Measurements from ENCODE around the gene KLKB1.
A peak's percentile ranks its signal among the peaks of the same experiment; 100 is the strongest.
"Not testable (repeated sequence)": the region's sequence is repeated elsewhere in the genome, so short reads cannot be mapped to it uniquely, and the experiment has no call there.

Gene KLKB1

GRCh38 chr4:186226521-186227189, 652 bp upstream of the KLKB1 start:
- no peak for DNase-seq (ENCODE audit: low spot score)

DNA sequence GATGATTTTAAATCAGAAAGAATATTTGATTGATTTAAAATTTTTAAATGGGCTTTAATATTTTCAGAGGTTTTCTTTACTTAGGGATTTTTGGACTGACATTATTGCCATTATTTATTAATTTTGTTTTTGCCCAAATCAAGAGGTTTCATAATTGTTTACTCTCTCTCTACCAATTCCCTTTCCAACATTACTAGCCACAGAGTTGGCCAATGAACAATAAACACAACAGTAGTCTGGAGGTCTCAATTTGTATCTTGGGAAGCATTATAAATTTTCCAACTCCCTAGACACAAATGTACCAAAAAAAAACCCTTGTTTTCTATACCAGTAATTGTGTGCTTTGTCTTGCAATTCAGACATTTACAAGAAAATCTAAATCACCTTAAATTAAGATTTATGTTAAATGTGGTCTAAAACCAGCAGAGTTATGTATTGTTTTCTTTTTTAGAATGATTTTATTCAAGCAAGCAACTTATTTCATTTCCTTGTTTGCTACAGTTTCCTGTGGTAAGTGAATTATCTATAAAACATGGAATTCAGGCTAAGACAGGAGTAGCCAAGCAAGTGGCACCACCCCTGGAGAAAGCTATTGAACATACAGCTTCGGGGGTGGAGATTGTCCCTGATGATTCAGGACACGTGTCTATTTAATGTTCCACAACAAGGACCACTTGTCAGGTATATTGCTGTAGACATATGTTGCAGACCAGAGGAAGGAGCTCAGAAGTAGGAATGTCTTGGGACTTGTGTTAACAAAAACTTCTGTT, 622 bp downstream of the KLKB1 start:
- no peak for DNase-seq (ENCODE audit: low spot score)

DNA sequence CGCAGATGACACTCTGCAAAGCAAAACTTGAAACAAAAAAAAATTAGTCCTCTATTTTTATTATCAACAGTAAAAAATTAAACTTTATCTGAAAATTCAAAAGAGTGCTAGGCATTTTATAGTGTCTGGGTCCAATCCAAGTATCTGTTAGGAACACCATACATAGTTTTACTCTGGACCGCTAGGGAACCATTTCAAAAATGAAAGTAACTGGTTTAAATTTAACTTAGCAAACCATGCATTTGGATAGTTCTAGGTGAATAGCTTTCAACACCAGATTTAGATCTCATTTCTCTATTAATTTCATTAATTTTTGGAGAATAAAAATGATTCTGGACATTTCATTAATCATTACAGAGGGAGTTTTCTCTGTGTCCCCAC, 1.2 kb downstream of the KLKB1 start:
- no peak for DNase-seq (ENCODE audit: low spot score)

- DNase-seq (ENCODE audit: low spot score): no peak
Measured at GRCh38 chr4:186234367-186234766, 7.1 kb downstream of the KLKB1 start.

DNA sequence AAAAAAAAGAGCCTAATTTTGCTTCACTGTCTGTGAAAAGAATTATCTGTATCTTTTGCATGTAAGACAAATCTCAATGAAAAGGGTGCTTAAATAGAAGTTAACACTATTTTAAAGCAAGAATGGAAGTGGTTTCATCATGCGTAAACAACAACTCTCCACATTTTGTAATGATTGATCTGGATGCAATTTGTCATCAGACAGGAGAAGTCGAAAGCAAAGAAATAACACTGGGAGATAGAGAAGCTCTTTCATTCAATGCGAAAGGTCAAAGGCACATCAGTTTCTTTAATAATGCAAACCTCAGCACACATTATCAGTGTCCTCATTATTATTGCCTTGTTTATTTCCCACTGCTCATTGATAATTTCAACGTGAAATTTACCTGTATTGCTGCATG, 8.8 kb downstream of the KLKB1 start:
- DNase-seq (ENCODE audit: low spot score): no peak

DNA sequence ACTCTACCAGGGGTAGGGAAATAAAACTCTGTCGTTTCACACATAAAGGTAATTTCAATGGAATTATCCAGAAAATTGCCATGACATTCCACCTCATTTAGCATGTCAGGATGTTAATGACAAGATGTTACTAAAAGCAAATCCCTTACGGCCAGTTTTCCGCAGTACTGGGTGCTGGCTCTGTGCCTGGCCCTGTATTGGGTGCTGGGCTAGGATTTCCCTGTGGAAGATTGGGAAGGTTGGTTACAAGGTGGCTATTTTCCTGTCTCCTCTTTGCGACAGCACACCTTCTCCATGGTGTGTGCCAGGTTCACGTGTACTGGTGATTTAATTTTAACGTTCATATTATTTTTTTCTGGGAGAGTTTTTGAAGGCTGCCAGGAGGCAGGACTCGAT, 13.1 kb downstream of the KLKB1 start:
- DNase-seq (ENCODE audit: low spot score): no peak

DNA sequence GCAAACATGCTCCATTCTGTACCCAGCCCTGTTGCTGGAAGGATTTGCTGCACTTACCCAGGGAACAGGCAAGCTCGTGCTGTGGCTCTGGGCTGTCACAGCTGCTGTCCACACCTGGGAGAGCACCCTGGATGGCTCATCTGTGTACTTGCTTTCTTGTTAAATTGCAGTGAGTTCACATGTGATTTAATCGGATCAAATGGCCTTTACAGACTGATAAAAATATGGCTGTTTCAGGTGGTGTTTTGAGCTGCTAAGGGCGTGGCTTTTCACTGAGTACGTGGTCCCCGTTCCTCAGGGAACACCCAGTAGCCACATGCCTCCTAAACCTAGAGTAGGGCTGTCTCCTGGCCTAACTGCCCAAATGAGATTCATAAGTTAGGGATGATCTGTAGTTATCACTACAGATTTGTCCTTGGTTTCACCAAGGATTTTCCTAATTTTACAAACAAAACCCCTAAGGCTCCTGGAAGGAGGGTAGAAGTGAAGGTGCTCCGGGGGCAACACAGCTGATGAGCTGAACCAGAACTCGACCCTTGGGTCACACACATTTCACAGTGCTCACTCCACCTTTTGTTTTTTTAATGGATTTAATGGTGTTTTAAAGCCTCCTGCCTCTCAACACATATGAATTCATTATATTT, 13.7 kb downstream of the KLKB1 start:
- DNase-seq (ENCODE audit: low spot score): no peak

DNA sequence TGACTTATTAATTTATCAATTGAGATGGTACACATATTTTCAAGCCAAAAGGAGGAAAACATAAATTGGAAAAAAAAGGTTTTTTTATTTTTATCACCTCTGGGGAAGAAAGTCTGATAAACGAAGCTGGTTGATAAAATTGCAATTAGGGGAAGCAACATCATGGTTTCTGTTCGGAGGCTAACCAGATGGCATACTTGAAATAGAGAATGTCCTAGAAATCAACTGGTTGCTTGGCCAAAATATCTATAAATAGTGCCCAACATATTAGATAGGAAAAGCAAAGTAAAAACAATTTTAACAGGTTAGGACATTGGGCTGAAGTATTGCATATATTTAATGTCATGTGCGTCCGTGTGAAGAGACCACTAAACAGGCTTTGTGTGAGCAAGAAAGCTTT, 14.3 kb downstream of the KLKB1 start:
- no peak for DNase-seq (ENCODE audit: low spot score)

DNA sequence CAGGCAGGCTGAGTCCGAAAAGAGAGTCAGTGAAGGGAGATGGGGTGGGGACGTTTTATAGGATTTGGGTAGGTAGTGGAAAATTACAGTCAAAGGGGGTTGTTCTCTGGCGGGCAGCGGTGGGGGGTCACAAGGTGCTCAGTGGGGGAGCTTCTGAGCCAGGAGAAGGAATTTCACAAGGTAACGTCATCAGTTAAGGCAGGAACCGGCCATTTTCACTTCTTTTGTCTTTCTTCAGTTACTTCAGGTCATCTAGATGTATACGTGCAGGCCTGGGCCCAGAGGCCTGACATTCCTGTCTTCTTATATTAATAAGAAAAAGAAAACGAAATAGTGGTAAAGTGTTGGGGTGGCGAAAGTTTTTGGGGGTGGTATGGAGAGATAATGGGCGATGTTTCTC, 14.7 kb downstream of the KLKB1 start:
- DNase-seq (ENCODE audit: low spot score): not testable (repeated sequence)

DNA sequence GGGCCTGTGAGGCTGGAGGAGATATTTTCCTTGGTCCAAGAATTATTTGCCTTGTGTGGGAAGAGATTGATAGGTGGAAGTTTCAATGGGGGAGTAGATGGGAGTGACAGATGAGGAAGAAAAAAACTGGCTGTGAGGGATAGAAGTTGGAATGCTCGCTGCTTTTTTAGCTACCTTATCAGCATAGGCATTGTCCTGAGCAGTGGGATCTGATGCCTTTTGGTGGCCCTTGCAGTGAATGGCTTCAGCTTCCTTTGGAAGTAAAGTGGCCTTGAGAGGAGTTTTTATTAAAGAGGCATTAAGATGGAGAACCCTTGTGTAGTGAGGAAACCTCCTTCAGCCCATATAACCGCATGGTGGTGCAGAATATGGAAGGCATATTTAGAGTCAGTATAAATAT, 16.0 kb downstream of the KLKB1 start:
- no peak for DNase-seq (ENCODE audit: low spot score)

- DNase-seq (ENCODE audit: low spot score): no peak
Measured at GRCh38 chr4:186244835-186245234, 17.5 kb downstream of the KLKB1 start.

GRCh38 chr4:186247062-186247752, 19.9 kb downstream of the KLKB1 start:
- not testable (repeated sequence) for DNase-seq (ENCODE audit: low spot score)

- DNase-seq (ENCODE audit: low spot score): no peak
Measured at GRCh38 chr4:186248643-186249042, 21.3 kb downstream of the KLKB1 start.

- peak; percentile 67 for DNase-seq (ENCODE audit: low spot score)
Measured at GRCh38 chr4:186249785-186250754, 22.8 kb downstream of the KLKB1 start.

- no peak for DNase-seq (ENCODE audit: low spot score)
Measured at GRCh38 chr4:186250760-186251159, 23.5 kb downstream of the KLKB1 start.

GRCh38 chr4:186255122-186255521, 27.8 kb downstream of the KLKB1 start:
- no peak for DNase-seq (ENCODE audit: low spot score)

DNA sequence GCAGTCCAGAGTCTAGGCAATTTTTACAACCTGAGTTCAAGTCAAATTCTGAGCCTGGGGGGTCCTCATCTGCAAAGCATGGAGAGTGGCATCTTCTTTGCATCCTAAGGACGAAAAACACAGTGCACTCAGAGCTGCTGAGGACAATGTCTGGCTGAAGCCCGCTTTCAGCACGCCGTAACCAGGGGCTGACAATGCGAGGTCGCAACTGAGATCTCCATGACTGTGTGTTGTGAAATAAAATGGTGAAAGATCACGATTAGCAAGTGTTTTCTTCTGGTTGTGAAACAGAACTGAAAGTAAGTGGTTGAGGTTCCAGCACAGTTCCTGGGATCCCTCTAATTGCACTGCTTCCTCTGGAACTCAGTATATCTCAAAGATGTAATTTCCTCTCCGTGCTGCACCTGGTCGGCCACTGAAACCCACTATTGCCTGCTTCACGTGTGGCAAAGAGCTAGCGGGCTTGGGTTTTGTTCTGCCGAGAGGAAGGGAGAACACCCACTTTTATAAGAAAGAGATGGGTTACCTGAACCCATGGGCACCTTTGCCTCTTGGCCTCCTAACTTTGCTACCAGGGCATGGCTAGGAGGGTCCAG, 31.0 kb downstream of the KLKB1 start:
- DNase-seq (ENCODE audit: low spot score): no peak

DNA sequence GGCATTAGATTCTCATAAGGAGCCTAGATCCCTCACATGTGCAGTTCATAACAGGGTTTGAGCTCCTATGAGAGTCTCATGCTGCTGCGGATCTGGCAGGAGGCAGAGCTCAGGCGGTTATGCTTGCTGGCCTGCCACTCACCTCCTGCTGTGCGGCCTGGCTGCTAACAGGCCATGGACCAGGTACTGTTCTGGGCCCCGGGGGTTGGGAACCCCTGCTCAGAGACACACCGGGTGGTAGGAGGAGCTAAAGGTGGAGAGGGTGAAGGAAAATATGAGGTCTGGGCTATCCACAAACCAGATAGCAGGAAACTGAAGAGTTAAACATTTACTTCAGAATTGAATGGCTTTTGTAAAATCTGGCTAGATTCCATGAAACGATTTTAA, 32.8 kb downstream of the KLKB1 start:
- no peak for DNase-seq (ENCODE audit: low spot score)

DNA sequence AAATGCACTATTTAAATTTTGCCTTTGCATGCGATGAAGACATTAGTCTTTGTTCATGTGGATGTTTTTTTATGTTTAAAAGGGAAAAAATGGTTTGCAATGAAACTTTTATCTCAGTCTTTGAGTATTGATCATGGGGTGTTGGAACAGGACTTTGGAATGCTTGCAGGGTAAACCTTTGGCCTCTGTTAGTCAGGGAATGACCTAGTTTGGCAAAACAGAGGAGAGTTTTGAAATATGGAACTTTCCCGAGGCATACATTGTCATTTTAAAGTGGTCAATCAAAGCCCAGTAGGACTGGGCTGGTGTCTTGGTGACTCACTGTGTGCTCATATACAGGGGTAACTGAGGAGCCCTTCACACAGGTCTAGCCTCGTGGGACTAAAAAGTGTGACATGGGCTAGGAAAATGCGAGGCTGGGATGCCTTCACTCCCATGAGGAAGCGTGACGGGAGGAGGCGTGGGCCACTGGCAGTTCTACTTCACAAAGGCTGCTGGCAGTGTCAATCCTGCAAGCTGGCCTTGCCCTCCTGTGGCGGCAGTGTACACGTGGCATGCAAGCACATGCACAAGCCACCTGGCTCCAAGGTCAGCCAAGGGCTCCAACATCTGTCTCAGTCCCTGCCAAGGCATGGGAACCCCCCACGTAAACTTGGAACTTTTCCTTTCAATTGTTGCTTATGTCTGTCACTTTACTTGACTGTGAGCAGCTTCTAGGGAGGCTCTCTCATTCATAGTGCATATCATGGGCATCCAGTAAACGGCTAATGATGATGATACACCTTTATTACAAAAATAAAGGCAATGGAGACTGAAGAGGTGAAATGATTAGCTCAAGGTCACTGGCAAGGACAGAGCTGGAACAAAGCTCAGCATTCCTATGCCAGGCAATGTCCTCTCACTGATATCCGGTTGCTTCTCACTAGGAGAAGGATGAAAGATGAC, 33.5 kb downstream of the KLKB1 start:
- no peak for DNase-seq (ENCODE audit: low spot score)

- DNase-seq (ENCODE audit: low spot score): no peak
Measured at GRCh38 chr4:186264660-186265059, 37.4 kb downstream of the KLKB1 start.

All from iPS-NIHi11 (cell line).